ENCODE data around the gene BMP7. TPM values are rescaled to one million over a fixed set of nuclear protein-coding genes. Genes with fewer than 3 reads are reported as not detected.

Gene BMP7
- total and polyA plus RNA-seq, 9 of the 15 experiments (the other 6 are each of a cell fraction or from before 2014, with no cell fraction given): 0.18 TPM; not detected in 8

DNA sequence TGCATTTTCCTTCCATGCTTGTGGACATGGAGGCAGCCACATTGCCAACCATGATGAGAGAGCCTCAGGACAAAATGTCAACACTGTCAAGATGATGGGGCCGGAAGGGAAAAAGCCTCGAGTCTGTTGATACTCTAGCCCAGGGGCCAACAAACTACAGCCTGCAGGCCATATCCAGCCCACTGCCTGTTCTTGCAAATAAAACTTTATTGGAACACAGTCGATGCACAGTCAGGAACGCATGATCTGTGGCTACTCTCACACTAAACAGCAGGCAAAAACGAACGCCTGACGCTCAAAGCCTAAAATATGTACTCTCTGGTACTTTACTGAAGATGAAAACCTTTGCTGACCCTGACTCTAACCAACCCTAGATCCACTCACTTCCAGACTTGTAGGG, 72.3 kb downstream of the BMP7 start:
- intact Hi-C loops (cut with micrococcal nuclease) (no loop called here), in situ Hi-C loops (cut with MboI) (no loop called here)
- H3K4me1 ChIP-seq (replicated peaks in 1 of 2; ENCODE audit: control insufficient read depth in 2 of 2, insufficient read depth in 2 of 2, low read length in 2 of 2): no peaks in the 10 kb centered on the region
- peaks cover 27 to 65% of the 10 kb centered on the region in 2 experiments; a peak in 4 of 5 replicates for H3K27me3 ChIP-seq (ENCODE audit: control insufficient read depth in 2 of 2, insufficient read depth in 2 of 2, low read length in 2 of 2)
- H4K20me1 ChIP-seq (replicated peaks; ENCODE audit: control insufficient read depth, insufficient read depth, low read length): peaks cover 4% of the 10 kb centered on the region; the same call in 1 of the 2 replicates
- no peaks in the 10 kb centered on the region for H3K36me3 ChIP-seq (ENCODE audit: control insufficient read depth, insufficient read depth, low read length)
- no TSS peak for BruUV-seq (replicated peaks)
- 2% methylated on average over 7 of the region's 7 CpGs for WGBS (ENCODE audit: insufficient coverage, low coverage, missing lambda C conversion rate)
- H3K79me2 ChIP-seq (ENCODE audit: control insufficient read depth, insufficient read depth, low read length): no peaks in the 10 kb centered on the region
- ChIA-PET CTCF (ENCODE audit: low intra/inter-chr PET ratio) (no interaction called here), POLR2A (no interaction called here)
- FAIRE-seq (no peak), ATAC-seq (no peak), DNase-seq (ENCODE audit: extremely low read depth in 1 of 4, low spot score in 3 of 4) (no peak)
- H3K4me2 ChIP-seq (ENCODE audit: insufficient read depth, low read length): no peak overlapping the region
- no peak overlapping the region for H3K27ac ChIP-seq (ENCODE audit: extremely low read depth, low read depth, low read length)
- H2AFZ ChIP-seq (ENCODE audit: low read depth, low read length): no peak overlapping the region
- no peak overlapping the region for H3K9ac ChIP-seq (ENCODE audit: insufficient read depth in 1 of 2, low read depth in 2 of 2, low read length in 2 of 2)
- no peaks in the 10 kb centered on the region for H3K9me3 ChIP-seq (replicated peaks; ENCODE audit: control insufficient read depth, insufficient read depth, low read depth, low read length)
- H3K9me1 ChIP-seq (ENCODE audit: control insufficient read depth, insufficient read depth, low read length): peaks cover 2% of the 10 kb centered on the region
- H3K4me3 ChIP-seq: no peak overlapping the region
- TF ChIP-seq SFPQ (IDR thresholded peaks at IDR 0.05; ENCODE audit: low read depth, low read length) (no peak), ZBTB40 (IDR thresholded peaks at IDR 0.05) (peak; percentile 90), ZBTB40 (CRISPR knock-in tag; IDR thresholded peaks at IDR 0.05) (peak; percentile 83)
- TF ChIP-seq, protein P1, sequence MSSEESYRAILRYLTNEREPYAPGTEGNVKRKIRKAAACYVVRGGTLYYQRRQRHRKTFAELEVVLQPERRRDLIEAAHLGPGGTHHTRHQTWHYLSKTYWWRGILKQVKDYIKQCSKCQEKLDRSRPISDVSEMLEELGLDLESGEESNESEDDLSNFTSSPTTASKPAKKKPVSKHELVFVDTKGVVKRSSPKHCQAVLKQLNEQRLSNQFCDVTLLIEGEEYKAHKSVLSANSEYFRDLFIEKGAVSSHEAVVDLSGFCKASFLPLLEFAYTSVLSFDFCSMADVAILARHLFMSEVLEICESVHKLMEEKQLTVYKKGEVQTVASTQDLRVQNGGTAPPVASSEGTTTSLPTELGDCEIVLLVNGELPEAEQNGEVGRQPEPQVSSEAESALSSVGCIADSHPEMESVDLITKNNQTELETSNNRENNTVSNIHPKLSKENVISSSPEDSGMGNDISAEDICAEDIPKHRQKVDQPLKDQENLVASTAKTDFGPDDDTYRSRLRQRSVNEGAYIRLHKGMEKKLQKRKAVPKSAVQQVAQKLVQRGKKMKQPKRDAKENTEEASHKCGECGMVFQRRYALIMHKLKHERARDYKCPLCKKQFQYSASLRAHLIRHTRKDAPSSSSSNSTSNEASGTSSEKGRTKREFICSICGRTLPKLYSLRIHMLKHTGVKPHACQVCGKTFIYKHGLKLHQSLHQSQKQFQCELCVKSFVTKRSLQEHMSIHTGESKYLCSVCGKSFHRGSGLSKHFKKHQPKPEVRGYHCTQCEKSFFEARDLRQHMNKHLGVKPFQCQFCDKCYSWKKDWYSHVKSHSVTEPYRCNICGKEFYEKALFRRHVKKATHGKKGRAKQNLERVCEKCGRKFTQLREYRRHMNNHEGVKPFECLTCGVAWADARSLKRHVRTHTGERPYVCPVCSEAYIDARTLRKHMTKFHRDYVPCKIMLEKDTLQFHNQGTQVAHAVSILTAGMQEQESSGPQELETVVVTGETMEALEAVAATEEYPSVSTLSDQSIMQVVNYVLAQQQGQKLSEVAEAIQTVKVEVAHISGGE (CRISPR knock-in tag; IDR thresholded peaks at IDR 0.05): peak in 1 of 3 experiments; percentile 23; a peak in 1 of 6 replicates

Measured in K562 (cell line).